Uterus (tissue), 2 donors: ENCODE results near the gene ADCY9.

Source experiments
- POLR2A ChIP-seq, 2 donors: fragments of 450-650 bp; IDR thresholded peaks; one replicate each; pipeline ENCODE4 v1.6.1; 2016; ENCODE audit warnings: antibody characterized with exemption in 2 of 2, mild to moderate bottlenecking in 1 of 2, moderate library complexity in 1 of 2
- TF ChIP-seq, protein P1 (sequence below), 4 experiments: fragments of 200-600 bp in 2 of 4; fragments of 450-650 bp in 2 of 4; sonication (generic) in 2 of 4; IDR thresholded peaks; one replicate each; pipeline ENCODE4 v1.5.1; 2016 to 2019; ENCODE audit warnings: antibody characterized with exemption in 4 of 4, mild to moderate bottlenecking in 2 of 4, moderate library complexity in 1 of 4

DNA sequence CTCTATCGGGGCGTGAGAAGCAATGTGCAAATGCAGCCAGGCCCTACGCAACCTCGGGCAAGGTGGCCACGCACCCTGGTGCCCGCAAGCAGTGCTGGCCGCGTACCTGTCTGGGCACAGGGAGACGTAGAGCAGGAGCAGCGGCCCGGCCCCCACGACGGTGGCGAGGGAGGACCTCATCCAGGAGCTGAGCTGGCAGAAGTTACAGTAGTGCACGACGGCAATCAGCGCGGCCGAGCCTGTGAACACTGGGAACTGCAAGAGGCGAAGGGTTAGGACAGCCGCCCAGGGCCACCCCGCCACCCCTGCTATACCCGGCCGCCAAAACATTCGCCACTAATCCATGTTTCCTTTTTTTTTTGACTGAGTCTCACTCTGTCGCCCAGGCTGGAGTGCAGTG lies 138.9 kb downstream of the ADCY9 start:
- TF ChIP-seq, protein P1, sequence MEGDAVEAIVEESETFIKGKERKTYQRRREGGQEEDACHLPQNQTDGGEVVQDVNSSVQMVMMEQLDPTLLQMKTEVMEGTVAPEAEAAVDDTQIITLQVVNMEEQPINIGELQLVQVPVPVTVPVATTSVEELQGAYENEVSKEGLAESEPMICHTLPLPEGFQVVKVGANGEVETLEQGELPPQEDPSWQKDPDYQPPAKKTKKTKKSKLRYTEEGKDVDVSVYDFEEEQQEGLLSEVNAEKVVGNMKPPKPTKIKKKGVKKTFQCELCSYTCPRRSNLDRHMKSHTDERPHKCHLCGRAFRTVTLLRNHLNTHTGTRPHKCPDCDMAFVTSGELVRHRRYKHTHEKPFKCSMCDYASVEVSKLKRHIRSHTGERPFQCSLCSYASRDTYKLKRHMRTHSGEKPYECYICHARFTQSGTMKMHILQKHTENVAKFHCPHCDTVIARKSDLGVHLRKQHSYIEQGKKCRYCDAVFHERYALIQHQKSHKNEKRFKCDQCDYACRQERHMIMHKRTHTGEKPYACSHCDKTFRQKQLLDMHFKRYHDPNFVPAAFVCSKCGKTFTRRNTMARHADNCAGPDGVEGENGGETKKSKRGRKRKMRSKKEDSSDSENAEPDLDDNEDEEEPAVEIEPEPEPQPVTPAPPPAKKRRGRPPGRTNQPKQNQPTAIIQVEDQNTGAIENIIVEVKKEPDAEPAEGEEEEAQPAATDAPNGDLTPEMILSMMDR (IDR thresholded peaks at IDR 0.05) = no peak
- TF ChIP-seq POLR2A (IDR thresholded peaks at IDR 0.05) = no peak
